Fibroblast of peridontal ligament (primary cell): Measurements from ENCODE around the gene MAMLD1.

Source experiments
- DNase-seq: peaks from one replicate; pipeline ENCODE4 v3.0.0-alpha.2; 2010; ENCODE audit errors: extremely low read depth

The MAMLD1 gene

GRCh38 chrX:150459196-150459595 is 96.1 kb downstream of the MAMLD1 start:
- DNase-seq: no peak

GRCh38 chrX:150460063-150460462 is 96.9 kb downstream of the MAMLD1 start:
- no peak for DNase-seq

- no peak for DNase-seq
Observed at GRCh38 chrX:150460781-150461180, 97.7 kb downstream of the MAMLD1 start.

- DNase-seq: no peak
Observed at GRCh38 chrX:150463566-150463965, 100.4 kb downstream of the MAMLD1 start.

- no peak for DNase-seq
Observed at GRCh38 chrX:150464001-150464400, 100.9 kb downstream of the MAMLD1 start.

GRCh38 chrX:150465326-150465725 is 102.2 kb downstream of the MAMLD1 start:
- no peak for DNase-seq

- peak; percentile 16 for DNase-seq
Observed at GRCh38 chrX:150465881-150466775, 103.0 kb downstream of the MAMLD1 start.

GRCh38 chrX:150472306-150472705 is 109.2 kb downstream of the MAMLD1 start:
- DNase-seq: no peak

- DNase-seq: no peak
Observed at GRCh38 chrX:150473371-150473770, 110.3 kb downstream of the MAMLD1 start.

- peak; percentile 37 for DNase-seq
Observed at GRCh38 chrX:150475461-150475860, 112.3 kb downstream of the MAMLD1 start.

- peak; percentile 74 for DNase-seq
Observed at GRCh38 chrX:150476164-150476699, 113.1 kb downstream of the MAMLD1 start.

- DNase-seq: no peak
Observed at GRCh38 chrX:150477371-150477770, 114.3 kb downstream of the MAMLD1 start.

GRCh38 chrX:150478496-150479492 is 115.7 kb downstream of the MAMLD1 start:
- peak; percentile 9 for DNase-seq

GRCh38 chrX:150482537-150483206 is 119.6 kb downstream of the MAMLD1 start:
- peak; percentile 34 for DNase-seq

GRCh38 chrX:150483356-150483985 is 120.4 kb downstream of the MAMLD1 start:
- DNase-seq: no peak

- DNase-seq: peak; percentile 68
Observed at GRCh38 chrX:150486011-150486410, 122.9 kb downstream of the MAMLD1 start.

- DNase-seq: no peak
Observed at GRCh38 chrX:150487369-150488094, 124.4 kb downstream of the MAMLD1 start.

- DNase-seq: no peak
Observed at GRCh38 chrX:150489359-150490015, 126.4 kb downstream of the MAMLD1 start.

- DNase-seq: no peak
Observed at GRCh38 chrX:150495496-150495895, 132.4 kb downstream of the MAMLD1 start.

- DNase-seq: no peak
Observed at GRCh38 chrX:150499240-150499639, 136.1 kb downstream of the MAMLD1 start.
